Coronary artery (tissue), 2 donors: ENCODE data around the gene ACCSL.
A peak's percentile ranks its signal among the peaks of the same experiment; 100 is the strongest.

ENCODE experiments used
- DNase-seq: peaks from one replicate; pipeline ENCODE4 v3.0.0-alpha.2; 2017; ENCODE audit warnings: low spot score
- H3K27ac ChIP-seq, 2 donors: fragments of 200-600 bp; sonication (generic); one replicate each; pipeline ENCODE4 v1.5.1; 2016 to 2019
- H3K4me3 ChIP-seq: fragments of 200-600 bp; sonication (generic); 2 replicates; pipeline ENCODE4 v1.5.1; 2016; ENCODE audit warnings: mild to moderate bottlenecking, moderate library complexity
- CTCF ChIP-seq: fragments of 200-600 bp; sonication (generic); IDR thresholded peaks from one replicate; pipeline ENCODE4 v1.5.1; 2019; ENCODE audit warnings: antibody characterized with exemption

Gene ACCSL

DNA sequence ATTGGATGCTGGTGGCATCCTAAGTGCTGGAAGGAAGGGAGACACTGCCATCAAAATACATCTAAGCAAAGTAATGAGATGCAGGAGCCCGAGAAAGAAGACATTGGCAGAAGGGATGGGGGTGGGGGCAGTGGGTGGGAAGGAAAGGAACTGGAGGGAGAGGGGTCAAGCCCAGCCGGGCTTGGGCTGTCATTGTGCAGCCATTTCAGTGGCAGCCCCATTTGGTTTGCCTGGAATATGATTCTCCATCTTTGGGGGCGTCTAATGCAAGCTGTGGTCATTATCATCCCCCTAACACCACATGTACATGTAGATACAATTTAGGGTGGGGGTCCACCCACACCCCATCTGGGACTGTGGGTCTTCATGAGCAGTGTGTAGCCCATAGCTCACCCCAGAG, 13.9 kb upstream of the ACCSL start:
- Histone ChIP-seq H3K27ac (peak overlapping the region; percentile 88 to 91), H3K4me3 (no peak overlapping the region)
- TF ChIP-seq CTCF, result no peak
- no peak for DNase-seq

DNA sequence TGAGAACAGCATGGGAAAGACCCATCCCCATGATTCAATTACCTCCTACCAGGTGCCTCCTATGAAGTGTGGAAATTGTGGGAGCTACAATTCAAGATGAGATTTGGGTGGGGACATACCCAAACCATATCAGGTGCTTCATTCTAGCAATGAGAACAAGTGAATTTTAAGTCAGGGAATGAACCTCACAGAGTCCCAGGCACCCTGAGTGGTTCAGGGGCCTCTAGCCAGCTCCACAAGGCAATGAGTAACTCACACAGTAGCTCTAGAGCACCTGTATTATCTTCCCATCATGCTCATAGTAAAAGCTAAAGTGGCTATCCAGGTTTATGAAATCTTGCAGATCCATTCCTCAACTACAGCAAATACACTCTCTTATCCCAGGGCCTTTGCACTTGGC, 13.1 kb upstream of the ACCSL start:
- Histone ChIP-seq H3K27ac (peak overlapping the region; percentile 88 to 91), H3K4me3 (no peak overlapping the region)
- no peak for TF ChIP-seq CTCF
- DNase-seq, result no peak

- DNase-seq, result peak; percentile 95
- TF ChIP-seq CTCF, result peak; percentile 63
- H3K4me3 ChIP-seq, result no peak overlapping the region
- peak overlapping the region; percentile 61 to 89 for H3K27ac ChIP-seq
Observed at GRCh38 chr11:44036811-44037657, 10.7 kb upstream of the ACCSL start.

DNA sequence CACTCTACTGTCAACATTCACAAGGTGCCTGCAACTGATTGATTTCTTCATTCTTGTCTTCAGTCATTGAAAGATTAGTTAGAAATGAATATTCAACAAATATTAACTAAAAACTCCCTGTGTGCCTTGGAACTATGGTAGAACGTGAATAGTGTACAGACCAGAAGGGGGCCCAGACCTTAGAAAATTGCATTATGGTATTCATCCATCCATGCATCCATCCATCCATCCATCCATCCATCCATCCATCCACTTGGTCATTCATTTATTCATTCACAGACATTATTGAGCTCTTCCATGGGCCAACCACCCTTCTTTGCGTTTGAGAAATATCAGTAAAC, 10.2 kb upstream of the ACCSL start:
- DNase-seq, result no peak
- H3K4me3 ChIP-seq, result no peak overlapping the region
- peak overlapping the region in 1 of 2 donors; percentile 89 for H3K27ac ChIP-seq
- TF ChIP-seq CTCF, result no peak

GRCh38 chr11:44043157-44043556, 4.6 kb upstream of the ACCSL start:
- no peak for DNase-seq
- no peak for TF ChIP-seq CTCF
- Histone ChIP-seq H3K27ac (no peak overlapping the region), H3K4me3 (no peak overlapping the region)

- no peak overlapping the region for H3K4me3 ChIP-seq
- H3K27ac ChIP-seq, result no peak overlapping the region
- no peak for DNase-seq
- TF ChIP-seq CTCF, result no peak
Observed at GRCh38 chr11:44046182-44046581, 1.6 kb upstream of the ACCSL start.

DNA sequence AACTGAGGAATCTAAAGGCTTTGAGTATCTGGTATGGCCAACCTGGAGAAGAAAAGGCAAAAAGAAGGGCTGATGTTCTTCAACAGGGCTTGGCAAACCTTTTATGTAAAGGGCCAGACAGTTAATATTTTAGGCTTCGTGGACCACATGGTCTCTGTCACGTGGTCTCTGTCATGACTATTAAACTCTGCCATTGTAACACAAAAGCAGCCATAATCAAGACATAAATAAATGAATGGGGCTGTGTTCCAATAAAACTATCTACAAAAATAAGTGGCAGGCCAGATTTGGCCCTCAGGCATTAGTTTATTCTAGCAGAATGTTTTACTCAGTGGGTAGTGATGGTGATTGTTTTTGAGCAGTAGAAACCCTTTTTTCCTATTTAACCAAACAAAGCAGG, 483 bp upstream of the ACCSL start:
- no peak overlapping the region for H3K4me3 ChIP-seq
- H3K27ac ChIP-seq, result no peak overlapping the region
- no peak for TF ChIP-seq CTCF
- no peak for DNase-seq
